GM21619 (cell line): Measurements from ENCODE around the gene YBX2.

Experiments
- ATAC-seq: cut with Tn5 transposase; IDR thresholded peaks from one replicate; pipeline ENCODE4 v1.9.1; 2021; ENCODE audit not compliant: unreplicated experiment

The YBX2 gene

DNA sequence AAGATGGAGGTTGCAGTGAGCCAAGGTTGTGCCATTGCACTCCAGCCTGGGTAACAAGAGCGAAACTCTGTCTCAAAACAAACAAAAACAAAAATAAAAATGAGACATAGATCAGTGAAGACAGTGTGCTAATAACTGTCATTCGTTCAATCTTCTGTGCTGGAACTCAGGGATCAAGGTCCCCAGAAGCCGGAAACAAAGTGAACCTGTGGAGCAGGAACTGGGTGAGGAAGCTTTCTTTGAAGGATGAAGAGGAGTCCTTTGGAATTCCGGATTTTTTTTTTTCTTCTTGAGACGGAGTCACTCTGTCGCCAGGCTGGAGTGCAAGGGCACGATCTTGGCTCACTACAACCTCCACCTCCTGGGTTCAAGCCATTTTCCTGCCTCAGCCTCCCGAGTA lies 15.0 kb downstream of the YBX2 start:
- no peak for ATAC-seq

GRCh38 chr17:7266784-7267183 lies 27.7 kb downstream of the YBX2 start:
- ATAC-seq = no peak

- ATAC-seq = no peak
Measured at GRCh38 chr17:7263801-7264078, 30.7 kb downstream of the YBX2 start.

- no peak for ATAC-seq
Measured at GRCh38 chr17:7262935-7263800, 31.3 kb downstream of the YBX2 start.

DNA sequence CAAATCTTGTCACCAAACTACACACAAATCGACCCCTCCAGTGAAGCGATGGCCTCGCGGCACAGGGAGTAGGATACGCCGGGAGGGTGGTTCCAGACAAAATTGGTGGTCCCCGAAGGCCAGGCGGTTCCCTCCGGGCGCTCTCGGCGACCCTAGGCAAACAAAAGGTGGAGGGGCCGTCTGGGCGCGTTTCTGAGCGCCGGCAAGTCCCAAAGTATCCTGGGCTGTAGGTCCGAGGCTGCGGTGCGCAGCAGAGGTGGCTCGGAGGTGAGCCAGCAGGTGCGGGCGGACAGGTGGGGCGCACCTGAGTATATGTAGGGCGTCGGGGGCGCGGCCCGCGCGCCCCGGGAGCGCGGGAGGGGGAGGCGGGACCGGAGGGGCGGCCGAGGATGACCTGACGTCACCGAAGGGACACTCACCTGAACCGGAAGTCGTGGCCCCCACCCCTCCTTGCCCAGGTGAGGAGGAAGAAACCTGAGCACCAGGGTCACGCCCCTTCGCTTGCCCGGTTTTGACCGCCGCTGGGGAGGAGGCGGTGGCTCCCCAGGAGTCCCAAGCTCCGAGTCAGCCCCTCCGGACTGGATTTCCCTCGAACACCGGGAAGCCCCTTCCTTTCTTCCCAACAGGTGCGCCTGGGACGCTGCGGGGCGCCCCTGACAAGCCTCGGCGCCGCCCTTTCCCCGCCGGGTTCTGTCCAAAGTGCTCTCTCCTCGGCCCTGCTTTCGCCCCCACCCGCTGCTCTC lies 32.1 kb downstream of the YBX2 start, which contains the start of gene CLDN7:
Gene CLDN7, minus strand, starts transcription at position 287 of the 743 bp plus-strand sequence. CDS start 435 bp downstream, outside the sequence.
- ATAC-seq = no peak

- ATAC-seq = no peak
Measured at GRCh38 chr17:7261379-7262191, 32.9 kb downstream of the YBX2 start.

- ATAC-seq = no peak
Measured at GRCh38 chr17:7260651-7261378, 33.6 kb downstream of the YBX2 start.

DNA sequence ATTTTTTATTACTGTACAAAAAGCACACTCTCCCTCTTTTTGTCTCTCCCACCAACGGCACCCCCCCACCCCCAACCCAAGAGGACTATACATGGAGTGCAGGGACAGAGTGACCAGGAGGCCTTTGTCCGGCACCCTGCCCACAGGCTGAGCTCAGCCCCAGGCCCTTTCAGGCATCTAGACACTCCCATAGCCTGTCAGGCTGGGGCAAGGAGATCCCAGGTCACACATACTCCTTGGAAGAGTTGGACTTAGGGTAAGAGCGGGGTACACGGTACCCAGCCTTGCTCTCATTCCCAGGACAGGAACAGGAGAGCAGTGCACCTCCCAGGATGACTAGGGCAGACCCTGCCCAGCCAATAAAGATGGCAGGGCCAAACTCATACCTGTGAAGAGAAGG lies 34.3 kb downstream of the YBX2 start:
- no peak for ATAC-seq

DNA sequence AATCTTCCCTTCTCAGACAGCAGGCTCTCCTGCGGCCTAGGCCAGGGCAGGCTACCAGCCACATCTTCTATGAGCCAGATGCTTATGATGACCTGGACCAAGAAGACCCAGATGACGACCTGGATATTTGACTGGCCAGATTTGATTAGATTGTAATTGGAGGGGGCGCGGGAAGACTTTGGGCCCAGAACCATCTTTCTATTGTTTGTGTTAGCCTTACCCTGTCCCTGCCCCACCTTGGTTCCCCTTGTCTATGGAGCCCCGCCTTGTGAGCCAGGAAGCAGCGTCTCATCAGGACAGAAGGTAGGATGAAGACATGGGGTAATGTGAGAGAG lies 34.9 kb downstream of the YBX2 start:
- no peak for ATAC-seq

- ATAC-seq = no peak
Measured at GRCh38 chr17:7258731-7259554, 35.5 kb downstream of the YBX2 start.

GRCh38 chr17:7256766-7257456 lies 37.5 kb downstream of the YBX2 start:
- ATAC-seq = no peak

GRCh38 chr17:7254511-7254910 lies 39.9 kb downstream of the YBX2 start:
- ATAC-seq = no peak

DNA sequence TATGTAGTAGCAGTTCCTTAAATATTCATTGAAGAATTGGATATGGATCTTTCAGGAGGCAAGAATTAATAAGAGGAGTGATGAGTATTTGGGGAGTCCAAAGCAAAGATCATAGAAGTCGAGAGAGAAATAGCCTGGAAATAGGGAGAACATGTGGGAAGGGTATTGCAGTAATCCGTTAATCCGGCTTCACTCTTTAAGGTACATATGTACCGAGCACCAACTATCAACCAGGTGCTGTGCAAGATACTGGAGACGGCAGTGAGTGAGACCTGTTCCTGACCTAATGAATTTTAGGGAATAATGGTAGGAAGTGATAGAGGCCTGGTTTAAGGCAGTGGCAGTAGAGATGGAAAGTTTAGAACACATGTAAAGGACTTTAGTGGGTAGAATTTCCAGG lies 41.4 kb downstream of the YBX2 start:
- ATAC-seq = no peak

GRCh38 chr17:7252176-7253043 lies 42.0 kb downstream of the YBX2 start, which contains the start of gene ELP5:
Gene ELP5, plus strand, starts transcription at chr17:7252215. Its CDS starts 336 bp downstream, at chr17:7252551.
- peak; percentile 46 for ATAC-seq

DNA sequence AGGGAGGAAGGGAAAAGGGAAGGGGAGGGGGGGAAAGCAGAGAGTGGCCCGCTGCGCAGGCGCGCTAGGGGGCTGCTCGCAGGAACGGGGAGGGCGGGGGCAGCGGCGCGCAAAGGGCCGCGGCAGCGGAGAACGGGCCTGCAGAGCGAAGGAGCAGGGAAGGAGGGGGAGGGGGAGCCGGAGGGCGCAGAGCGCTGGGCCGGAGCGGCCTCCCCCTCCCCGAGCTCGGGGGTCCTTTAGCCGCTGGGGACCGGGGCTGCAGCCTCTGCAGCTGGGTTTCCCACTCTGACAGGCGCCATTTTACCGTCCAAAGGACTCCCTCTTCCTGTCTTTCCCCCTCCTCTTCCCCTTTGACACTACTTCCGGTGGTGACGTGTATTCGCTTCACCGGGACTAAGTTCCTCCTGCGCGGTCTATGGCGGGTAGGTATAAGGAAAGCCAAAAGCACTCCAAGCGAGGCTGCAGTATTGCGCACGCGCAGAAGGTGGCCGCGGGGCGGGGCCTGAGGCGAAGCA lies 42.7 kb downstream of the YBX2 start, which contains the start of gene CTDNEP1:
Gene CTDNEP1, minus strand, starts transcription at position 74 of the 515 bp plus-strand sequence. CDS start 438 bp downstream, outside the sequence.
- peak; percentile 86 for ATAC-seq

GRCh38 chr17:7250695-7251627 lies 43.5 kb downstream of the YBX2 start:
- ATAC-seq = peak; percentile 1

GRCh38 chr17:7249830-7250229 lies 44.6 kb downstream of the YBX2 start:
- ATAC-seq = no peak
